HG03135 (cell line): ENCODE measurements around the gene MID1.
"Not testable (repeated sequence)": the region's sequence is repeated elsewhere in the genome, so short reads cannot be mapped to it uniquely, and the experiment has no call there.

ENCODE experiments used
- ATAC-seq: cut with Tn5 transposase; IDR thresholded peaks from one replicate; pipeline ENCODE4 v1.9.1; 2021; ENCODE audit warnings: mild to moderate bottlenecking, moderate library complexity; ENCODE audit not compliant: unreplicated experiment

Gene MID1

DNA sequence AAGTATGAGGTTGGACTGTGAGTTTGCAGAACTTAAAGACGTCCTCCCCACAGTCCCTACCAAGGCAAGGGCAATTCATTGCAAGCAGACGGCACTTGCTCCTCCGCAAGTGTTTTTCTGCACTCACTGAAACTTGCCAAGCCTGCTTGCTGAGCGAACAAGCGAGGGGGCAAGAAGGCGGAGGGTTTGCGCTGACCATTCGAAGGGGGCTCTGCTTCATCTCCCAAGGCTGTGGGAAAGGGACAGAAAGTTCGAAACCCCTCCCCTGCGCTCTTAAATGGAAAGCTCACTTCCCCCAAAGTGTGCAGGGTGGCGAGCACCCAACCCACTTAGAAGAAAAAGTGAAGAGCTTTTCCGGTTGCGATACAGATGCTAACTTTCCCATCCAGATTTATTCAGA lies 1.4 kb downstream of the MID1 start:
- no peak for ATAC-seq

DNA sequence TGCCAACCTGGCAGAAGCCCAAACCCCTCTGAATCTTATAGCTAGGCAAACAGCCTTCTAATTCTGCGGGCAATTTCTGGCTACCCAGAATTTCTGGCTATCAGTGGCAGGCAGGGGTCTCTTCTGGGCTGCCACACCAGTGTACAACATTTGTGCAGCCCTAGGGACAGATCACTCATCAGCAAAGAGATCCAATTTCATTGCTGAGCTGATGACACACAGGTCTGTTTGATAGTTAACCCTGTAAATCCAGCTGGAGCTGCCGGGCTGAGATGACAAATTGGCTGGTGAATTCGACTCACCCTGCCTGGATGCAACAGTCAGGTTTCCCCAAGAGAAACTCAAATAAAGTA lies 2.4 kb downstream of the MID1 start:
- no peak for ATAC-seq

DNA sequence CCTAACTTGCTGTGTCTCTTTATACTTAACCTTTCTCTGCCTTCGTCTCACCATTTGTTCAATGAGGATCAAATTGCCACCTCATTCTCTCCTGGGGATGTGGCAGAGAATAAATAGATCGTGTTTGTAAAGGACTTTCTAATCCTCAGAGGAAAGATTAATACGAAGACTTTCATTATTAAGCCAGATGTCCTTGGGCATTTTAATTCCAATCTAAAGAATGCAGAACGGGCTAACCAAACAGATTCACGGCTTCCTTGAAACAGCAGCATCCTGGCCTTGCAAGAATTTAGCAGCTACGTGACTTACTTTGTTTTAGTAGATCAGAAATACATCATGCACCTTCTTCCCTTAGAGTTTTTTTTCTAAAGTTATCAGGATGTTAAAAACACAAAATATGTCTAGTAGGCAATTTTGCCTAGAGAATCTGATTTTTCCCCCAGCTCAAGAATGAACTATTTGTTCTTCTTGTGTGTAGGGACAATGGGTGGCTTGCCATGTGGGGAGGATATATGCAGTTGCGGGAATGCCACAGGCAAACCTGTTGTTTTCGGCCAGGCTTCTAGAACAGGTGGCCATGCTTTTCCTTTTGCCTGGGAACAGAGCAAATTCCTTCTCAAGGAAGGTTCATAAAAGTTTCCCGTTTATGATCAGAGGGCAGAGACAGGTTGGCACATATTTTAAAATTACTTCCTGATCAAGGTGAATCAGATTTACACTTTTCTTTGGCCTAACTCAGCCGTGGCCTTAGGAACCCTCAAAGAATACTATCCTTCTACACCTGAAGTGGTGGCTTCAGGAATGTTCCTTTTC lies 3.0 kb downstream of the MID1 start:
- no peak for ATAC-seq

DNA sequence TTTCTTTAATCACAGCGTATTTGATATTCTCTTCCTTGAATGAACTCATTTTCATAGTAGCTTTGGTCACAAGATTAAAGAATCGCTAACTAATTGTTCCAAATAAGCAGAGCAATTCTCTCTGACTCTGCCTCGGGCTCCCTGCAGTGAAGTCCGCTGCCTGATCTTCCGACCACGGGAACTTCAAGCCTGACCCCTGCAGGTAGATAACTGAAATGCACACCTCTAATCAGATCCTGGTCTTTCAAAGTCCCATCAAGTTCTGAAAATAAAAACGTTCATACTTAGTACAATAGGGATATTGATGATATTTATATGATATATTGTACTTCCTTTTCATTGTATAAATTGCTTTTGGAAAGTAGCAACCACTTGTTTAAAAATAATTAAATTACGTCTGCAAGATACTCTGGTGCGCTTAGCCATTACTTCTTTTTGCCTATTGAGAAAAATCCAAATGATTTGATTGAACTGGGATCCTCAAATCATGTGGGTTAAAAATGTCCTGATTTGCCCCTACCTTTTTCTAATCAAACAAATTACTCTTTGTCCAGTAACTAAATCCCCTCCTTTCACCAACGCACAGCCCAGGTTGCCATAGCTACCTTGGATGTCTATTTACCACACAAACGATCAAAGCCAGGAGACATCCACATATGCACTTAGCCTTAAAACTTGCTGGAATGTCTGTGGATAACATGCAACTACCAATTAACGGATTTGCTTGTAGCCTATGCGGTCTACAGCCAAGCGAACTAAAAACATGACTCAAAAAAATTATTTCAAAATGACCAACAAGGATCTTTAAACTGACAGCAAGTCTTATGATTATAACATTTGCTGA lies 4.2 kb downstream of the MID1 start:
- peak; percentile 73 for ATAC-seq

DNA sequence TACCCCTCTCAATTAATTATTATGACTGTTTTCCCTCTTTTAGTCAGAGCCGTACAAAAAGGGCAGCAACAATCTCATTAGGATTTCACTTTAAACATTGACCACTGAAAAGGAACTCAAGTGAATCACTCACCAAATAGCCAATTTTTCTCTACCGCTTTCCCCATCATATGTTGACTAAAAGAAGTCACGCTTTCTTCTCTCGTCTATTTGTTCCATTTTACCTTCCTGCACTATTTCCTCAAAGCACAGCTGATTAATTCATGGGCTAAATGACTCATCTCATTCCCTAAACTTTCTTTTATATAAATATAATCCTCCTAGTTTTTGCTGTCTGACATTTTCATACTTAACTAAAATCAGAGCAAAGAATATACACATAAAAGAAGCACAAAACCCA lies 8.2 kb downstream of the MID1 start:
- no peak for ATAC-seq

DNA sequence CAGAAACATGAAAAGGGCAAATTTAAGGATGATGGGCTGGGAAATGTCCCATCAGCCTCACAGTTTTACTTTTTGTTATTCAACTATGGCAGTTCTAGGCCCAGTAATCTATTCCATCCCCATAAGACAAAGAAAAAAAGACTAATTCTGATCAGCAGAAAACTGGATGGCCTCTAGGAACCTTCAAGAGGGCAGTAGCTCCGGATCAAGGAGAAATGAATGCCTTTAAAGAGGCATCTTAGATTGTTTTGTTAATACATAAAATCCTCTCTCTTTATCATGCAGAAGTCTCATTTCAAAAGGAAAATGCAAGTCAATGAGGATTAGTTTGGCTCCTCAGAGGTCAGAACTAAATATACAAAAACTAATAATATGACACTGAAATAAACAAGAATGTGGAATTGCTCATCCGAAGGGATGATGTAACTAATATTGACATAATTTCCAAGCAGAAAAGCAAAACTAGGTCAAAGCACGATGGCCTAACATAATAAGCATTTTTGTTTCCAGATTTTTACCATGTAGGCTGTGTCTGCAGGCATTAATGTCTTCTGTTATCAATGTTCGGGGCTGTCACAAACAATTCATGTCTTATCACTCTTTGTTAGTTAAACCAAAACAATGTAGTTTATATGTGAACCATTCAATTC lies 8.8 kb downstream of the MID1 start:
- no peak for ATAC-seq

DNA sequence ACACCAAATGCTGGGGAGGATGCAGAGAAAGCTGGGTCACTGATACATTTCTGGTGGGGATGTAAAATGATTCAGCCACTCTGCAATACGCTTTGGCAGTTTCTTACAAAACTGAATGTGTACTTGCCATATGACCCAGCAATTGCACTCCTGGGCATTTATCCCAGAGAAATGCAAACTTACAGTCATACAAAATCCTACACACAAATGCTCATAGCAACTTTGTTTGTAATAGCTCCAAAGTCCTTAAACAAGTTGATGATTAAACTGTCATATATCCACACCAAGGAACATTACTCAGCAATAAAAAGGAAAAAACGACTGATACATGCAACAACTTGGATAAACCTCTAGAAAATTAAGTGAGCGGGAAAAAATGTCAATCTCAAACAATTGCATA lies 12.3 kb downstream of the MID1 start:
- no peak for ATAC-seq

DNA sequence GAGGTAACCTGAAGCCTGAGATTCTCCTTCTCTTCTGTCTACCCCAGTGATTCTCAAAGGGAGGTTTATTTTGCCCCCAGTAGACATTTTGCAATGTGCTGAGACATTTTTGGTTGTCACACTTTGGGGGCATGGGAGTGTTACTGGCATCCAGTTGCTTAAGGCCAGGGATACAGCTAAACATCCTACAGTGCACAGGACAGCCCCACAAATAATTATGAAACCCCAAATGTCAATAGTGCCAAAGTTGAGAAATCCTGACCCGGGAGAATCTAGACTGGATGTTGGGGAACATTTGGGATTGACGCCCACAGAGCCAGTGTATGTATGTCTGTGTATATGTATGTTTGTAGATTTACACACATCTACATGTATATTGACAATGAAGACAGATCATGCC lies 13.2 kb downstream of the MID1 start:
- no peak for ATAC-seq

DNA sequence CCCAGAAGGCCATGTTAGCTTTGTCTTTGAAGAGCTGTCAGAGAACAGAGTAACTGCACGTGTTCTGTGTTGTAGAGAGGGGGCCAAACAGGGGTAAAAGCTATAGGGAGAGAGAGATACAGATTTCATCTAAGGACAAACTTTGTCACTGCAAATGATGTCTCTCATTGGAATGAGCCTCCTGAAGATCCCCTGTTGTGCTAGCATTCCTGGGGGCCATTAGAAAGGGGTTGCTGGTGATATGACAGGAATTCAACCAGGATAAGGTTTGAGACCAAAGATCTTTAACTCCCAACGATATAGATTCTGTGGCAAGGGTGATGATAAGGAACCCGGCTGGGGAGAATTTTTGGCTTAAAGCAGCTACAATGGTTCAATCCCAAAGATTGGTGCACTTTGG lies 16.8 kb downstream of the MID1 start:
- no peak for ATAC-seq

DNA sequence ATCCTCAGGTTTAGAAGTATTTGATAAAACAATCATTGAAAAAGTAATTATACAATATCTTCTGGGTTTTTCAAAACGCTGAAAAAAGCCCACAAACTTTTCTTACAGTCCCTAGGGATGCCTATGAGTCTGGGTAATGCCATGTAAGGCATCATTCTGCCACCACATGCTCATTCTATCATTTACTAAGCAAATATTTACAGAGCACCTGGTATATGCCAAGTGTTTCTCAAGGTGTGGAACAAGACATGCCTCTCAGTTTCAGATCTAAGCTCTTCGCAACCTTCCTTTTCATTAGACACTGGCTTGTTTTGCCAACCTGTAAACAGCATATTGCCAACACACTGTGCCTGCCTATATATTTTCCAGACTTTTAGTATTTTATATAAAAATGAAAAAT lies 17.7 kb downstream of the MID1 start:
- ATAC-seq: no peak

DNA sequence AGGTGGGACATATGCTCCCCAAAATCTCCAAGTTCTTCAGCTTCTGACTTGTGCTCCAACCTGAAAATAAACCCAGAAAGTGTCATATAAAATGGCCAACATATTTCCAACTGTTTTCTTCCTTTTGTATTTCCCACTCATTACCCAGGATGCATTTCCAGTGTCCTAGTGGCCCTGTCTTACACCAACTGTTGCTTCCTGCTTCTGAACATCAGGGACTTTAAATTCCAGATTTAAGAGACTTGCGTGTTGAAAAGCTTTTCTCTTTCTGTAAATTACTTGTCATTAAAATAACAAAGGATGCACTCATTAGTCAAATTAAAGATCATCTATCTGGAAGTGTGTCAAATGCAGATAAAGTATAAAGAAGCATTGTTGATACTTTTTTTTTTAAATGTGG lies 19.9 kb downstream of the MID1 start:
- ATAC-seq: no peak

DNA sequence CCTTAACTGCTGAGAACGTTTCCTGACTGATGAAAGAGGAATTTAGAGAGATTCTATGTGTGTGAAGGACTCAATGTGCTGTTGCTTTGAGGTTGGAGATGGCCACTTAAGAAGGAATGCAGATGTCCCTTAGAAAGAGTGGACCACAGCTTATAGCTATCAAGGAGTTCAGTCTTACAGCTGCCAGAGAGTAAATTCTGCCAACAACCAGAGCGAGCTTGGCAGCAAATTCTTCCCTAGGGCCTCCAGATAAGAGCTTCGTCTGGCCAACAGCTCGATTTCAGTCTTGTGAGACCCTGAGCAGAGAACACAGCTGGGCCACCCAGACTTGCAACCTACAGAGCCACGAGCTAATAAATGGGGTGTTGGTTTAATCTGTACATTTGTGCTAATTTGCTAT lies 21.8 kb downstream of the MID1 start:
- no peak for ATAC-seq

DNA sequence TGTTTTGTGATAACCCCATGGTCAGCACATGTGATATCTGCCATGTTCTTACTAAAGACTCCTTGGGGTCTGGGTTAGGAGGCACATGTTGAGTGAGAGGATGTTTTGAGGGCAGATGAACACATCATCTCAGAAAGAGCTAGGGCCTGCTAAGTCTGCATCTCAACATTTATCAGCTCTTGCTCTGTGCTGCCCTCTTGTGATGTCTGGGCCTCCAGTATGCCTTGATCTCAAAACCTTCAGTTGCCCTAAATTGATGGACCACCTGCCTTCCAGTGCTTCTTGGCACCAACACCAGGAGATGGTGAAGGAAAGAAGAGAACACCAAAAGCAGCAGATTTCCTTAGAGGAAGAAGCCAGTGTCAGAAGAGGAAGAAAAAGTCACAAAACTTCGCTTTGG lies 22.5 kb downstream of the MID1 start:
- ATAC-seq: no peak

DNA sequence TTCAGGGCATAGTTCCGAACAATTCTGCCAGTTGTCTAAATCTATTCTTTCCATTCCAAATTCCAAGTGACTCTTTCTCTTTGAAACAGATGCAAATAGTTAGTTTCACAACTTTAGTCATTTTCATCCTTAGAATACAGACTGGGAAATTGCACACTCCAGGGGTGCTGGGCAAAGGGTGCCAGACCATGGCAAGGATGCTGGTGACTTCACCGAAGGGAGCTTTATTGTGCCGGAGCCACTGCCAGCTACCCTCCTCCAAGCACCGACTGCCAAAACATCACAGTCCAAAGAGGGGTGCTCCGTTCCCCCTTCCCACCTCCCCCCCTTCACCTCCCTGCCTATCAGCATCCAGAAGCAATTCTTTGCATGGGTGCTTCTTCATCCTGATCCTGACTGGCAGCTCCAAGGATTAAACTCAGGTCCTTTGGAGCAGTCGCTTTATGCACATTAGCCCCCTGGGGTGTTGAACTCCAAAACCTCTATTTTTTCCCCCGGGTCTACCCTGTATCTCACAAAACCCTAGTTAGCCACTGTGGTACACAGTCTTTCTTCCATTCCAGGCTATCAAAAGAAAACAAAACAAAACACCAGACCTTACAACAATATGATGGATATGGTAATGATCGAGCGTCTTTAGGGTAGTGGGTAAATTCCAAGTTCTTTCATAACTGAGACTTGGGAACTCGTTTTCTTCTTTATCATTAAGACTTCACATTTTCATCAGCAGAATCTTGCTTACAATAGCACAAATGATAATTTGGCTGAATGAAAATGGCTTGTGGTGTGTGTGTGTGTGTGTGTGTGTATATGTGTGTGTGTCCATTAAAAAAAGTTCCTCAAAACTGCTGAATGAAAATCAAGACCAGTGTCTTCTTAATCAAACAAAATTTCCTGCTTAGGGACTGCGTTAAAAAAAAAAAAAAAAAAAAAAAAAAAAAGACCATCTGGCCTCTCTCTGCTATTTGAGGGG lies 28.7 kb downstream of the MID1 start:
- ATAC-seq: no peak

DNA sequence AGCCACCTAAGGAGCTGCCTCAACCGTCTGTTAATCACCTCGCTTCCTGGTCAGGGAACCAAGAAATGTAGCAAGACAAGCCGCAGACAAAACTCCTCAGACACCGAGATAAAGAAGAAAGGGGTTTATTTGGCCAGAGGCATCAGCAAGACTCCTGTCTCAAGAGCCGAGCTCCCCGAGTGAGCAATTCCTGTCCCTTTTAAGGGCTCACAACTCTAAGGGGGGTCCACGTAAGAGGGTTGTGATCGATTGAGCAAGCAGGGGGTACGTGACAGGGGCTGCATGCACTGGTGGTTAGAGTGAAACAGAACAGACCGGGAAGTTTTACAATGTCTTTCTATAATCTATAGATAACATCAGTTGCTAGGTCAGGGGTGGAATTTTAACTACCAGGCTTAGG lies 30.6 kb downstream of the MID1 start:
- not testable (repeated sequence) for ATAC-seq

DNA sequence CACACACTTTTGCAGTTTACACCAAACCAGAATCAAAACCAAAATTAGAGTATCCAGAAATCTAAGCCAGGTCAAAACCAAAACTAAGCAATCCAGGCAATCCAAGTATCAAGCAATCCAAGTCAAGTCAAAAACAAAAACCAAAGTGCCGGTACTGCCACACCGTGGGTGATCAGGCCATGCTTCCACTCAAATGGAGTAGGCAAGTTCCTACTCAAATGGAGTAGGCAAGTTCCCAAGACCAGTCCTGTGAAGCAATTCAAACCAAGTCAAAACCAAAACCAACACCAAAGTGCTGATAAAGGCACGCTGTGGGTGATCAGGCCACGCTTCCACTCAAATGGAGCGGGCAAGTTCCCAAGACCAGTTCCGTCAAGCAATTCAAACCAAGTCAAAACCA lies 31.3 kb downstream of the MID1 start:
- no peak for ATAC-seq

DNA sequence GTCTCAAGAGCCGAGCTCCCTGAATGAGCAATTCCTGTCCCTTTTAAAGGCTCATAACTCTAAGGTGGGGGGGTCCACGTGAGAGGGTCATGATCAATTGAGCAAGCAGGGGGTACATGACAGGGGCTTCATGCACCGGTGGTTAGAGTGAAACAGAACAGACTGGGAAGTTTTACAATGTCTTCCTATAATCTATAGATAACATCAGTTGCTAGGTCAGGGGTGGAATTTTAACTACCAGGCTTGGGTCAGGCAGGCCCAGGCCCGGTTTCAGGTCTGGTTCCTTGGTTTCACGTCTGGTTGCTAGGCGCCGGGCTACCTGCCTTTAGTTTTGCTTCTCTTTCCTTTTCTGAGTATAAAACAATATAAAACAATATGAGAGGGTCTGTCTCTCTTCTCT lies 35.5 kb downstream of the MID1 start:
- ATAC-seq: not testable (repeated sequence)

DNA sequence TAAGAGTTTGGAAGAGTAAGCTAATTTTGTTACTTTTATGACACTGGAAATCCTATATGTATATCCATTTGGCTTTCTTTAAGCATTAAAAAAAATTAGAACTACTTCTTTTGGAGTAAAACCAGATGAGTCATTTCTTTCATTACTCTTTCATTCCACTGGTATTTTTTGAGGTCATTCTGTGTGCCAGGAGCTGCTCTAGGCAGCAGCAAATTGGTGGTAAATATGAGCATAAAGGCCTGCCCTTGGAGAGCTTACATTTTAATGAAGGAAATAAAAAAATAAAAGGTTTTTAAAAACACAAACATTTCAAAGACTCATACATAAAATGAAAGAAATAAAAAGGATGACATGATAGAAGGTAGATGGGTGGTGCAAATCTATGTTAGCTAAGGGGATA lies 37.4 kb downstream of the MID1 start:
- ATAC-seq: no peak

DNA sequence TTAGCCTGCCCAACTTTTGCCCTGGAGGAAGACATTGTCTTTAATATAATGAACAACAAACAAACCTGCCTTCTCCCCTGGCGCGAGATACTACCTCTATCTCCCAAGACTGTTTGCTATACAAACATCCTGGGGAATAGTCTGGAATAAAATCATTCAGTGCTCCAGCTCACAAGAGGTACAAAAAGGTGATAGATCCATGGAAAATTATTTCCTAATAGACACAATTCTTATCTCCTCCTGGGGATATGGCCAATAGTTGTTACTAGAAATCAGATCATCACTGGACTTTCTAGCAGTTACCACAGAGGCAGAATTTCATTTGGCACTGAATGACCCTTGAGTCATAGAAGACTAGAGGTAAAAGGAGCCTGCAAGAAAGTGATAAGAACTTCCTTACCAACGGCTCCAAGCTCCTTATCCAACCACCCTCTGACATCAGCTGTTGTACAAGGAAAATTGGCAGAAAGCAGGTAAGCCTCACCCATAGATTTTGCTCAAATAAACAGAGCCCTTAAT lies 38.1 kb downstream of the MID1 start:
- no peak for ATAC-seq
